Endothelial cell of umbilical vein (primary cell): Measurements from ENCODE around the gene BRINP2. TPM values are rescaled to one million over a fixed set of nuclear protein-coding genes. Genes with fewer than 3 reads are reported as not detected.
A peak's percentile ranks its signal among the peaks of the same experiment; 100 is the strongest.

Experiments used
- BruUV-seq: library from RNA; stranded (reverse); fragments of 400-500 nt; replicated peaks from 2 replicates; lab custom pipeline; 2021; lab: Mats Ljungman, UMichigan
- CTCF ChIA-PET: fragments of 300-600, 350-600 bp; sonication (Branson Sonifier 250); formaldehyde crosslinking; loops from one replicate; lab custom pipeline; 2021; ENCODE audit warnings: antibody characterized with exemption, inconsistent platforms; lab: Charles Lee
- POLR2A ChIA-PET: fragments of 300-600, 350-600 bp; sonication (Branson Sonifier 250); formaldehyde crosslinking; loops from one replicate; lab custom pipeline; 2021; ENCODE audit warnings: antibody characterized with exemption, inconsistent platforms; lab: Charles Lee
- DNase-seq: peaks from one replicate; pipeline ENCODE4 v3.0.0-alpha.2; 2011; ENCODE audit warnings: low read depth, low spot score
- FAIRE-seq: peaks from 2 replicates; lab custom pipeline; 2011; peaks lifted over from hg19 to GRCh38; lab: Jason Lieb, UNC
- H2AFZ ChIP-seq: 2 replicates; pipeline ENCODE4 v1.6.0; 2012; ENCODE audit warnings: low read depth, low read length, control low read depth, inconsistent platforms
- H3K27ac ChIP-seq: 2 replicates; pipeline ENCODE4 v1.5.1; 2011; ENCODE audit warnings: low read depth, mild to moderate bottlenecking, control low read depth, low read length, moderate library complexity; ENCODE audit not compliant: insufficient read depth
- H3K27me3 ChIP-seq, 2 experiments: 2 replicates each; pipeline versions ENCODE4 v1.6.0 to v1.6.1; 2011; ENCODE audit warnings: low read length in 2 of 2, mixed read lengths in 1 of 2; ENCODE audit not compliant: control insufficient read depth in 2 of 2, insufficient read depth in 2 of 2
- H3K36me3 ChIP-seq, 2 experiments: 2 replicates in 1 of 2; 3 replicates in 1 of 2; pipeline ENCODE4 v1.5.1; 2011; ENCODE audit warnings: low read length in 2 of 2, mild to moderate bottlenecking in 1 of 2, moderate library complexity in 1 of 2; ENCODE audit not compliant: control insufficient read depth in 2 of 2, insufficient read depth in 2 of 2; ENCODE audit errors: extremely low read depth in 1 of 2
- H3K4me1 ChIP-seq: 3 replicates; pipeline ENCODE4 v1.5.1; 2011; ENCODE audit warnings: mild to moderate bottlenecking, low read length; ENCODE audit not compliant: control insufficient read depth, insufficient read depth; ENCODE audit errors: extremely low read depth
- H3K4me2 ChIP-seq: 2 replicates; pipeline ENCODE4 v1.6.1; 2011; ENCODE audit warnings: low read length, control low read depth, mixed read lengths; ENCODE audit not compliant: insufficient read depth
- H3K4me3 ChIP-seq, 3 experiments: fragments of 200-600 bp in 1 of 3; sonication (generic), shearing (Covaris generic) in 1 of 3; replicated peaks in 1 of 3; 2 replicates each; pipeline ENCODE4 v1.5.1; 2011 to 2016; ENCODE audit warnings: control low read depth in 3 of 3, low read length in 3 of 3, mild to moderate bottlenecking in 2 of 3, inconsistent platforms in 1 of 3, low read depth in 1 of 3, moderate library complexity in 1 of 3; ENCODE audit not compliant: insufficient read depth in 1 of 3
- H3K79me2 ChIP-seq: 2 replicates; pipeline ENCODE4 v1.6.0; 2012; ENCODE audit warnings: low read length, inconsistent platforms; ENCODE audit not compliant: control insufficient read depth, insufficient read depth
- H3K9ac ChIP-seq: replicated peaks from 2 replicates; pipeline ENCODE3; 2011; ENCODE audit warnings: low read length, control low read depth; ENCODE audit not compliant: insufficient read depth; ENCODE audit errors: extremely low read depth
- H3K9me1 ChIP-seq: replicated peaks from 3 replicates; pipeline ENCODE4 v1.6.0; 2011; ENCODE audit warnings: mild to moderate bottlenecking, low read length; ENCODE audit not compliant: control insufficient read depth, insufficient read depth; ENCODE audit errors: extremely low read depth
- H3K9me3 ChIP-seq: replicated peaks from 2 replicates; pipeline ENCODE4 v1.5.1; 2012; ENCODE audit warnings: low read length, inconsistent platforms; ENCODE audit not compliant: control insufficient read depth, insufficient read depth
- H4K20me1 ChIP-seq: replicated peaks from 2 replicates; pipeline ENCODE3; 2011; ENCODE audit warnings: mild to moderate bottlenecking, low read length; ENCODE audit not compliant: control insufficient read depth, insufficient read depth; ENCODE audit errors: extremely low read depth
- CTCF ChIP-seq, 2 donors: IDR thresholded peaks; 1 replicate in 1 of 2; 2 replicates in 1 of 2; pipeline ENCODE4 v1.5.1; 2011; ENCODE audit warnings: low read length in 2 of 2, mild to moderate bottlenecking in 2 of 2, moderate library complexity in 2 of 2, control low read depth in 1 of 2, inconsistent platforms in 1 of 2, low read depth in 1 of 2; ENCODE audit not compliant: insufficient read depth in 1 of 2; ENCODE audit errors: extremely low read depth in 1 of 2
- EZH2 ChIP-seq: IDR thresholded peaks from 2 replicates; pipeline ENCODE4 v1.6.1; 2012; ENCODE audit warnings: borderline replicate concordance, low read depth, mild to moderate bottlenecking, moderate library complexity, low read length, inconsistent platforms; ENCODE audit not compliant: severe bottlenecking
- FOS ChIP-seq: IDR thresholded peaks from 2 replicates; pipeline ENCODE4 v1.6.1; 2011; ENCODE audit warnings: mild to moderate bottlenecking, low read length, moderate library complexity, borderline replicate concordance; ENCODE audit not compliant: insufficient read depth
- GATA2 ChIP-seq: IDR thresholded peaks from 2 replicates; pipeline ENCODE4 v1.7.0; 2011; ENCODE audit warnings: low read depth, mild to moderate bottlenecking, moderate library complexity, mixed read lengths, low read length; ENCODE audit not compliant: insufficient read length, insufficient read depth
- JUN ChIP-seq: IDR thresholded peaks from 2 replicates; pipeline ENCODE4 v1.6.1; 2011; ENCODE audit warnings: borderline replicate concordance, low read depth; ENCODE audit not compliant: insufficient read length, insufficient read depth
- MAX ChIP-seq: IDR thresholded peaks from 2 replicates; pipeline ENCODE4 v1.6.1; 2011; ENCODE audit not compliant: insufficient read depth, insufficient read length
- MYC ChIP-seq: IDR thresholded peaks from one replicate; pipeline ENCODE4 v1.6.1; 2011; ENCODE audit warnings: mild to moderate bottlenecking, low read depth, low read length
- POLR2A ChIP-seq: IDR thresholded peaks from 2 replicates; pipeline ENCODE4 v1.6.1; 2012; ENCODE audit warnings: low read depth, mild to moderate bottlenecking, control low read depth, low read length
- POLR2AphosphoS5 ChIP-seq: IDR thresholded peaks from 2 replicates; pipeline ENCODE4 v1.6.1; 2012; ENCODE audit warnings: low read depth, mild to moderate bottlenecking, control low read depth, low read length, moderate library complexity; ENCODE audit not compliant: insufficient read depth
- dilution Hi-C: fragments of 300-500 bp; cut with MboI; formaldehyde crosslinking; loops from one replicate; pipeline ENCODE4 v1.15.0; 2019; ENCODE audit warnings: low sequenced_read_pairs; ENCODE audit not compliant: extremely low pct_ligation_motif_present
- intact Hi-C: fragments of 100-400 bp; cut with micrococcal nuclease; formaldehyde crosslinking; loops from one replicate; pipeline ENCODE4 v1.10.0; 2022
- polyA plus RNA-seq, 4 experiments: library from polyadenylated mRNA; depleted of rRNA in 3 of 4; stranded (reverse) in 3 of 4; unstranded in 1 of 4; fragments of >200 nt; gene quantifications; 2 replicates each; pipeline versions ENCODE4 v1.2.1 to v1.2.3, GENCODE V29; 2011 to 2012; ENCODE audit warnings: missing spikeins in 1 of 4
- total RNA-seq: library from RNA; stranded (reverse); gene quantifications from 2 replicates; pipeline ENCODE4 v1.2.3, GENCODE V29; 2021

BRINP2 gene
- total and polyA plus RNA-seq, 2 donors (not counting 3 experiments of a cell fraction or from before 2014, with no cell fraction given) = not detected

GRCh38 chr1:177274687-177275211 lies 104.0 kb downstream of the BRINP2 start:
- no peak overlapping the region for H2AFZ ChIP-seq
- intact Hi-C loops (no loop called here), dilution Hi-C loops (no loop called here)
- no peaks in the 10 kb centered on the region for H3K9me3 ChIP-seq
- no peaks in the 10 kb centered on the region for H3K9me1 ChIP-seq
- H3K36me3 ChIP-seq = no peaks in the 10 kb centered on the region
- no peak for FAIRE-seq
- H3K79me2 ChIP-seq = no peaks in the 10 kb centered on the region
- H3K4me2 ChIP-seq = no peak overlapping the region
- POLR2A ChIA-PET = no interaction called here
- H3K9ac ChIP-seq = no peak overlapping the region
- H3K4me3 ChIP-seq = no peak overlapping the region
- no TSS peak for BruUV-seq
- H3K4me1 ChIP-seq = no peaks in the 10 kb centered on the region
- no peaks in the 10 kb centered on the region for H3K27me3 ChIP-seq
- H3K27ac ChIP-seq = no peak overlapping the region
- no peaks in the 10 kb centered on the region for H4K20me1 ChIP-seq
- TF ChIP-seq POLR2A = no peak
- no peak for TF ChIP-seq POLR2AphosphoS5
- no peak for TF ChIP-seq EZH2
- peak; percentile 16 for DNase-seq
- CTCF ChIA-PET = no interaction called here

GRCh38 chr1:177275736-177276135 lies 105.0 kb downstream of the BRINP2 start:
- H2AFZ ChIP-seq = no peak overlapping the region
- no peaks in the 10 kb centered on the region for H3K27me3 ChIP-seq
- H3K4me1 ChIP-seq = no peaks in the 10 kb centered on the region
- no TSS peak for BruUV-seq
- no peaks in the 10 kb centered on the region for H4K20me1 ChIP-seq
- FAIRE-seq = no peak
- no peaks in the 10 kb centered on the region for H3K79me2 ChIP-seq
- POLR2A ChIA-PET = no interaction called here
- no peak overlapping the region for H3K4me2 ChIP-seq
- intact Hi-C loops (no loop called here), dilution Hi-C loops (no loop called here)
- H3K36me3 ChIP-seq = no peaks in the 10 kb centered on the region
- H3K9ac ChIP-seq = no peak overlapping the region
- no peaks in the 10 kb centered on the region for H3K9me1 ChIP-seq
- TF ChIP-seq JUN (no peak), MYC (no peak), FOS (no peak), EZH2 (no peak), MAX (no peak), POLR2AphosphoS5 (no peak), CTCF (IDR thresholded peaks at IDR 0.05; ENCODE audit: extremely low read depth in 1 of 2, insufficient read depth in 1 of 2, low read depth in 1 of 2, low read length in 2 of 2) (no peak), POLR2A (no peak), GATA2 (no peak)
- H3K27ac ChIP-seq = no peak overlapping the region
- DNase-seq = no peak
- CTCF ChIA-PET = no interaction called here
- H3K9me3 ChIP-seq = no peaks in the 10 kb centered on the region
- no peak overlapping the region for H3K4me3 ChIP-seq
